HepG2 (cell line): ENCODE results near the gene TMEM198. TPM values are rescaled to one million over a fixed set of nuclear protein-coding genes. Genes with fewer than 3 reads are reported as not detected.

ENCODE experiments used
- CBX2 ChIP-seq, 2 experiments: fragments of 200-600 bp in 1 of 2; sonication (generic); formaldehyde crosslinking in 1 of 2; IDR thresholded peaks; 2 replicates each; pipeline versions ENCODE4 v1.7.0 to v1.8.1; 2018 to 2022; ENCODE audit warnings: low read depth in 2 of 2, low read length in 1 of 2, mild to moderate bottlenecking in 1 of 2, missing genetic modification reagents in 1 of 2
- CCDC6 ChIP-seq: sonication (generic); formaldehyde crosslinking; IDR thresholded peaks from 2 replicates; pipeline ENCODE4 v1.8.1; 2022; ENCODE audit warnings: mild to moderate bottlenecking, missing genetic modification reagents, moderate library complexity
- GPBP1L1 ChIP-seq: sonication (generic); formaldehyde crosslinking; IDR thresholded peaks from 2 replicates; pipeline ENCODE4 v1.5.0; 2020; ENCODE audit warnings: mild to moderate bottlenecking, missing genetic modification reagents
- ISX ChIP-seq: sonication (generic); formaldehyde crosslinking; conservative IDR thresholded peaks from 2 replicates; pipeline ENCODE4 v1.5.0; 2020; ENCODE audit warnings: missing genetic modification reagents
- KAT8 ChIP-seq: IDR thresholded peaks from 2 replicates; pipeline ENCODE4 v1.6.1; 2016; ENCODE audit warnings: missing genetic modification reagents, missing compliant biosample characterization
- NFIB ChIP-seq: sonication (generic); formaldehyde crosslinking; IDR thresholded peaks from 2 replicates; pipeline ENCODE4 v1.9.0; 2021; ENCODE audit warnings: missing genetic modification reagents, mild to moderate bottlenecking, borderline replicate concordance
- ZNF207 ChIP-seq: fragments of 450-650 bp; IDR thresholded peaks from 2 replicates; pipeline ENCODE4 v1.6.1; 2016; ENCODE audit warnings: antibody characterized with exemption, borderline replicate concordance
- ZNF292 ChIP-seq: sonication (generic); formaldehyde crosslinking; IDR thresholded peaks from 2 replicates; pipeline ENCODE4 v1.8.1; 2022; ENCODE audit warnings: mild to moderate bottlenecking, low read depth, missing genetic modification reagents, borderline replicate concordance
- ZNF318 ChIP-seq: sonication (generic); formaldehyde crosslinking; IDR thresholded peaks from 2 replicates; pipeline ENCODE4 v1.4.0; 2020; ENCODE audit warnings: mild to moderate bottlenecking, missing genetic modification reagents
- ZNF879 ChIP-seq: sonication (generic); formaldehyde crosslinking; IDR thresholded peaks from 2 replicates; pipeline ENCODE4 v1.8.1; 2023; ENCODE audit warnings: missing genetic modification reagents
- ZNF891 ChIP-seq: sonication (generic); formaldehyde crosslinking; IDR thresholded peaks from 2 replicates; pipeline ENCODE4 v1.5.0; 2020; ENCODE audit warnings: mild to moderate bottlenecking, missing genetic modification reagents
- ZSCAN31 ChIP-seq: sonication (generic); formaldehyde crosslinking; IDR thresholded peaks from 2 replicates; pipeline ENCODE4 v1.5.0; 2020; ENCODE audit warnings: low read depth, mild to moderate bottlenecking, missing genetic modification reagents
- ZSCAN9 ChIP-seq: IDR thresholded peaks from 2 replicates; pipeline ENCODE4 v1.6.1; 2016; ENCODE audit warnings: borderline replicate concordance
- polyA plus RNA-seq, 8 experiments: library from polyadenylated mRNA; depleted of rRNA in 3 of 8; stranded (reverse) in 7 of 8; unstranded in 1 of 8; fragments of >200 nt; fragmentation: Illumina TruSeq in 4 of 8; extraction: Trizol in 4 of 8; gene quantifications; 2 replicates each; pipeline versions ENCODE4 v1.2.1 to v1.2.3, GENCODE V29; 2011 to 2016; ENCODE audit warnings: low read depth in 4 of 8, missing spikeins in 1 of 8, mixed read lengths in 1 of 8; ENCODE audit not compliant: insufficient read depth in 1 of 8
- total RNA-seq, 5 experiments: library from RNA; depleted of rRNA; stranded (reverse); fragments of >200 nt; fragmentation: Illumina TruSeq; extraction: Trizol; gene quantifications; 2 replicates each; pipeline ENCODE4 v1.2.3, GENCODE V29; 2016; ENCODE audit warnings: low read depth in 1 of 5
- TF ChIP-seq, protein P1 (sequence below), 2 experiments: IDR thresholded peaks; 2 replicates each; pipeline ENCODE4 v1.6.1; 2011 to 2012; ENCODE audit warnings: low read length in 2 of 2, borderline replicate concordance in 1 of 2, low read depth in 1 of 2, mild to moderate bottlenecking in 1 of 2, moderate library complexity in 1 of 2

Gene TMEM198
- total and polyA plus RNA-seq, 2 of the 13 experiments (the other 11 are each of a cell fraction or from before 2014, with no cell fraction given), result 17.3 to 23.5 TPM

- TF ChIP-seq, protein P1, sequence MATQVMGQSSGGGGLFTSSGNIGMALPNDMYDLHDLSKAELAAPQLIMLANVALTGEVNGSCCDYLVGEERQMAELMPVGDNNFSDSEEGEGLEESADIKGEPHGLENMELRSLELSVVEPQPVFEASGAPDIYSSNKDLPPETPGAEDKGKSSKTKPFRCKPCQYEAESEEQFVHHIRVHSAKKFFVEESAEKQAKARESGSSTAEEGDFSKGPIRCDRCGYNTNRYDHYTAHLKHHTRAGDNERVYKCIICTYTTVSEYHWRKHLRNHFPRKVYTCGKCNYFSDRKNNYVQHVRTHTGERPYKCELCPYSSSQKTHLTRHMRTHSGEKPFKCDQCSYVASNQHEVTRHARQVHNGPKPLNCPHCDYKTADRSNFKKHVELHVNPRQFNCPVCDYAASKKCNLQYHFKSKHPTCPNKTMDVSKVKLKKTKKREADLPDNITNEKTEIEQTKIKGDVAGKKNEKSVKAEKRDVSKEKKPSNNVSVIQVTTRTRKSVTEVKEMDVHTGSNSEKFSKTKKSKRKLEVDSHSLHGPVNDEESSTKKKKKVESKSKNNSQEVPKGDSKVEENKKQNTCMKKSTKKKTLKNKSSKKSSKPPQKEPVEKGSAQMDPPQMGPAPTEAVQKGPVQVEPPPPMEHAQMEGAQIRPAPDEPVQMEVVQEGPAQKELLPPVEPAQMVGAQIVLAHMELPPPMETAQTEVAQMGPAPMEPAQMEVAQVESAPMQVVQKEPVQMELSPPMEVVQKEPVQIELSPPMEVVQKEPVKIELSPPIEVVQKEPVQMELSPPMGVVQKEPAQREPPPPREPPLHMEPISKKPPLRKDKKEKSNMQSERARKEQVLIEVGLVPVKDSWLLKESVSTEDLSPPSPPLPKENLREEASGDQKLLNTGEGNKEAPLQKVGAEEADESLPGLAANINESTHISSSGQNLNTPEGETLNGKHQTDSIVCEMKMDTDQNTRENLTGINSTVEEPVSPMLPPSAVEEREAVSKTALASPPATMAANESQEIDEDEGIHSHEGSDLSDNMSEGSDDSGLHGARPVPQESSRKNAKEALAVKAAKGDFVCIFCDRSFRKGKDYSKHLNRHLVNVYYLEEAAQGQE (IDR thresholded peaks at IDR 0.05; ENCODE audit: borderline replicate concordance in 1 of 2, low read depth in 1 of 2, low read length in 2 of 2), result peak in 1 of 2 experiments; percentile 81; a peak in 3 of 4 replicates
- peak; percentile 99 for TF ChIP-seq KAT8 (CRISPR knock-in tag)
- TF ChIP-seq CCDC6 (CRISPR knock-in tag), result no peak
- TF ChIP-seq ZSCAN31 (CRISPR knock-in tag), result peak; percentile 93; the same call in 1 of the 2 replicates
- peak; percentile 47 for TF ChIP-seq ZSCAN9 (CRISPR knock-in tag)
- TF ChIP-seq GPBP1L1, result no peak
- peak; percentile 58; the same call in 1 of the 2 replicates for TF ChIP-seq ZNF292 (CRISPR knock-in tag)
- TF ChIP-seq ZNF318 (CRISPR knock-in tag), result peak; percentile 83; the same call in 1 of the 2 replicates
- TF ChIP-seq ZNF879 (CRISPR knock-in tag), result peak; percentile 31; the same call in 1 of the 2 replicates
- no peak for TF ChIP-seq CBX2 (IDR thresholded peaks at IDR 0.05; ENCODE audit: low read depth, low read length)
- no peak for TF ChIP-seq CBX2 (CRISPR knock-in tag; IDR thresholded peaks at IDR 0.05; ENCODE audit: low read depth)
- TF ChIP-seq ZNF891, result 0 out of 2 replicates have a peak, but pooled peaks have one; percentile 58
- no peak for TF ChIP-seq ISX (CRISPR knock-in tag)
- no peak for TF ChIP-seq ZNF207
- no peak for TF ChIP-seq NFIB (CRISPR knock-in tag)
Measured at GRCh38 chr2:219597552-219598307, 53.9 kb downstream of the TMEM198 start, which contains the start of gene STK11IP (continued).
